Uterus (tissue), 2 donors: ENCODE results near the gene TSPAN13.

Experiments used
- POLR2A ChIP-seq, 2 donors: fragments of 450-650 bp; IDR thresholded peaks; one replicate each; pipeline ENCODE4 v1.6.1; 2016; ENCODE audit warnings: antibody characterized with exemption in 2 of 2, mild to moderate bottlenecking in 1 of 2, moderate library complexity in 1 of 2
- TF ChIP-seq, protein P1 (sequence below), 4 experiments: fragments of 200-600 bp in 2 of 4; fragments of 450-650 bp in 2 of 4; sonication (generic) in 2 of 4; IDR thresholded peaks; one replicate each; pipeline ENCODE4 v1.5.1; 2016 to 2019; ENCODE audit warnings: antibody characterized with exemption in 4 of 4, mild to moderate bottlenecking in 2 of 4, moderate library complexity in 1 of 4

- TF ChIP-seq, protein P1, sequence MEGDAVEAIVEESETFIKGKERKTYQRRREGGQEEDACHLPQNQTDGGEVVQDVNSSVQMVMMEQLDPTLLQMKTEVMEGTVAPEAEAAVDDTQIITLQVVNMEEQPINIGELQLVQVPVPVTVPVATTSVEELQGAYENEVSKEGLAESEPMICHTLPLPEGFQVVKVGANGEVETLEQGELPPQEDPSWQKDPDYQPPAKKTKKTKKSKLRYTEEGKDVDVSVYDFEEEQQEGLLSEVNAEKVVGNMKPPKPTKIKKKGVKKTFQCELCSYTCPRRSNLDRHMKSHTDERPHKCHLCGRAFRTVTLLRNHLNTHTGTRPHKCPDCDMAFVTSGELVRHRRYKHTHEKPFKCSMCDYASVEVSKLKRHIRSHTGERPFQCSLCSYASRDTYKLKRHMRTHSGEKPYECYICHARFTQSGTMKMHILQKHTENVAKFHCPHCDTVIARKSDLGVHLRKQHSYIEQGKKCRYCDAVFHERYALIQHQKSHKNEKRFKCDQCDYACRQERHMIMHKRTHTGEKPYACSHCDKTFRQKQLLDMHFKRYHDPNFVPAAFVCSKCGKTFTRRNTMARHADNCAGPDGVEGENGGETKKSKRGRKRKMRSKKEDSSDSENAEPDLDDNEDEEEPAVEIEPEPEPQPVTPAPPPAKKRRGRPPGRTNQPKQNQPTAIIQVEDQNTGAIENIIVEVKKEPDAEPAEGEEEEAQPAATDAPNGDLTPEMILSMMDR (IDR thresholded peaks at IDR 0.05): no peak
- no peak for TF ChIP-seq POLR2A (IDR thresholded peaks at IDR 0.05)
Measured at GRCh38 chr7:16718111-16718656, 35.4 kb upstream of the TSPAN13 start.
